ENCODE results near the gene RASGRF1.

Gene RASGRF1

DNA sequence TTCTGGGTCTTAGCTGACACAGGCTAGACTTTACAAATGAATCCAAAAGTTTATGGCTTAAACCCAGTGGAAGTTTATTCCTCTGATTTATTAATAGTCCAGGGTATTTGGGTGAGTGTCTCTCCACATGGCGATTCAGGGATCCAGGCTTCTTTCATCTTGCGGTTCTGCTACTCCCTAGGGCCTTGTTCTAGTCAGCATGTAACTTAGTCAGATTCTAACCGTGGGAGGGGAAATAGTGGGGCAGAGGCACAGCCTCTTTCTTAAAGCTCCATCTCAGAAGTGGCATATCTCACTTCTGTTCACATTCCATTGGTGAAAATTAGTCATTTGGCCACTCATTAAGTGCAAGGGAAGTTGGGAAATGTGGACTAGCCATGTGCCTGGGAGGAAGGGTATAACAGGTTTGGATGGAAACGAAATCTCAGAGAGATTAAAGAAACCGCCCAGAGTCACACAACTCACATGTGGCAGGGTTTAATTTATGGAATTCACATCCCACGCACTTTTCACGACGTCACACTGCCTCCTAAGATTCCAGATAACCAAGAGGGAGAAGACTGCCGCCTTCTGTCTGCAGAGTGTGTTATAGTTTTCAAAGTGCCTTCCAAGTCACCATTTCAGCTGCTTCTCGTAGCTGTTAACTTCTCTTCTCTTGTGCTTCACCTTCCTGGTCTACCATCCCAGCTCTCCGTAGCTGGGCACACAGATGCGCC is 11.4 kb upstream of the RASGRF1 start:
- DNase-seq (ENCODE audit: low spot score): no peak

DNA sequence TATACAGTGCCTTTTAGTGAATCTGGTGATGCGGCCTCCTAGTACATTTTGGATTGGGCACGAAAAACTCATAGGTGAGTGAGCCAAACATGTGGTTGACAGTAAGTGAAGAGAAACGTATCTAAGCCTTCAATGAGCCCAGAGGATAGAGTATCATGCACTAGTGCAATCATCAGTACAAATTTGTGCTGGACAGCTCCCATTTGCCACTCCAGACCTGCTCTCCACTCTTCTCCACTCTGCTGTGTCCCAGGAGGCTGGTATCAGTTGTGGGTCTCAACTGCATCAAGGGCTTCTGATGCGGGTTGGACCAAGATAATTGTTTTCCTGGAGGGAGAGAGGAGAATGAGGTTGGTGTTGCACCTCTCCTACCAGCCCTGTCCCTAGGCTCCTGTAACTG is 9.1 kb upstream of the RASGRF1 start:
- DNase-seq (ENCODE audit: low spot score): no peak

DNA sequence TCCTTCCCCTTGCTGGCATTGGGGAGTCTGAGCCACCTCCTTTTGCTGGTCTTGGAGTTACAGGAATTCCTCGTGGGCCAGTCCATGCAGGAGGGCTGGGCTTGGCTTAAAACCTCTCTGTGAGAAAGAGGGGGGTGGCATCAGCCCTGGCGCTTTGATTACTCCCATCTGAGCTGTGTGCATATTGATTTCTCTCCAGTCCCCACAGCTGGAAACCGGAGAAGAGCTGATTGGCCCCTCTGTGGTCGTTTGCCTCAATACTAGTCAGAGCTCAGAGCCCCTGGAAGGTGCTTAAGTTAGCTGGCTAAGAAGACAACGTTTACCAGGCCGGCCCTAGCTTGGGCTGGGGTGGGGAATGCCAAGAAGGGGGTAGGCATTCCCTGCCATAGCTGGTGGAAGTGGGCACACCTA is 4.0 kb upstream of the RASGRF1 start:
- DNase-seq (ENCODE audit: low spot score): no peak

DNA sequence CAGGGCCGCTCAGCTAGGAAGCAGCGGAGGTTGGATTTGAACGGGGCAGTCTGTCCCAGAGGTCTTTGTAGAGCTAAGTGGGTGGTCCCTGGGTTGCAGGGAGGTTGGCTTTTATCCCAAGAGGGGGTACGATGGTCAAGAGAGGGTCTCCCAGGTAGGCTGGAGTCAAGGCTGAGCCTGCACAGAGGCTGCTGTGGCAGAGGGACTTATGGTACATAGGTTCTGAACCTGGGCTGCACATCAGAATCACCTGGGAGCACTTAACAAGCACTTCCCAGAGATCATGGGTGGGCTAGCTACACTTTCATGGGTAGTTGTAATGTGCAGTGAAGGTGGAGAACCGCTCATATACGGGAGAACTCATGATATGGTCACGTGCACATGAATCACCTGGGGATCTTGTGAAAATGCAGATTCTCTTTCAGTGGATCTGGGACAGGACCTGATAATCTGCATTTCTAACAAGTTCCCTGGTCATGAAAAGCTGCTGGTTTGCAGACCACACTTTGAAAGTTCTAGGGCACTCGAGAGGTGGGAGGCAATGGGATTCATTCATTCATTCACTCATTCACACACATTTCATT is 2.9 kb upstream of the RASGRF1 start:
- no peak for DNase-seq (ENCODE audit: low spot score)

DNA sequence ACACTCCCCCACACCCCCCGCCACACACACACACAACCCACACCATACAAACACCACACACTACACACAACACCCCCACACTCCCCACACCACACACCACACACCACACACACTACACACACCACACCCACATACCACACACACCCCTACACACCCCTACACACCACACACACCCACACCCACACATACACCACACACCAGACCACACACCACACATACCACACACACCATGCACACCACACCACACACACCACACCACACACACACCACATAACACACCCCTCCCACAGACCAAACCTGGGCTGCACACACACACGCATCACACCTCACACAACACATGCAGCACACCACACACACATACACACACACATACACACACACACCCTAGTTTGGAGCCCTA is 1.8 kb upstream of the RASGRF1 start:
- DNase-seq (ENCODE audit: low spot score): no peak

DNA sequence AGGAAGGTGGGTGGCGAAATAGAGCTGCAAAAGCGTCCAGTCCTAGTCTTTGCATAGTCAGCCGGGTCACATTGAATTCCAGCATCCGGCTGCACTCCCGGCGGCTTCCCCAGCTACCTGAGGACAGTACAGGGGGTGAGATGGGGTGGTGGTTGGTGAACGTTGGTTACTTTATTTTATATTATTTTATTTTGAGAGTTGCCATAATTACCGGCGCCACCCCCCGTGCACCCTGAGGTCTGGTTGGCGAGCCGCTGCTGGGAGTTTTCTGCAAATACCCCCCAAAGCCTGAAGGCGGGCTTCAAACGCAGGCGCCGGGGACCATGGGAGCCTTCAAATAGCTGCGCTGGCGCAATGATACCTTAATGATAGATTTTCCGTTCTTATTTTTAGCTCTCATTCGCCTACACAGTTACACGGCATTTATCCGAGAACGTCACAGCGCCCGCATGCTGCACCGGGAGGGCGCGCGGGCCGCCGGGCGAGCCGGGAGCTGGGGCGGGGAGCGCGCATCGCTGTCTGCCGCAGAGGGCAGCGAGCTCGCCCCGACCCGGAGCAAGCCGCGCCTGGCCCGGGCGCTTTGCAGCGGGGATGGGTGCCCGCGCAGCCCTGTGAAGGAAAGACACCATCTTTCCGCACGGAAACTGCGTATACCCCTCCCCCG is 756 bp upstream of the RASGRF1 start:
- no peak for DNase-seq (ENCODE audit: low spot score)

DNA sequence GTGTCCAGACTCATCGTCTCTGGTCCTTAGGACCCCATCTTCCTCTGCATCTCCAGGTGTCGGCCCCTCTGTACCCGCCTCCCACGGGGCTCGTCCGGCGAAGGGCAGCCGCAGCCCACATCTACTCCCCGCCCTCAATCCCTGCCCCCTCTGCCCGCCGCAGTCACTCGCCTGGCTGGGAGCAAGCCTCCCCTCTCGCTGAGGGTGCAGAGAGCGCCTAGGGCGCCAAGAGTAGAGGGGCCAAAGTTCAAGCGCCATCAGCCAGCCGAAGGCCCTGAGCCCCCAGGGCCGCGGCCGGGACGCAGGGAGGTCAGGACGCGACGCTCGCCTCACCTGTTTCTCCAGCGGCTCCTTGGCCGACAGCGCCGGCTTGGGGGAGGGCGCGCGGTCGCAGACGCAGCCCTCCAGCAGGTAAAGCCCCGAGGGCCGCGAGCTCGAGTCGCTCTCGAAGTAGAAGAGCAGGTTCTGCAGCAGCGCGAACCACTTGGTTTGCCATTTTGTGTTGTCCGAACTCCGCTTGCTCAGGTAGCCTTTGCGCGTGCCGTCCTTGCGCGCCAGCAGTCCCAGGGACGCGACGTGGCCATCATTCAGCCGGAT is 592 bp downstream of the RASGRF1 start:
- no peak for DNase-seq (ENCODE audit: low spot score)

DNA sequence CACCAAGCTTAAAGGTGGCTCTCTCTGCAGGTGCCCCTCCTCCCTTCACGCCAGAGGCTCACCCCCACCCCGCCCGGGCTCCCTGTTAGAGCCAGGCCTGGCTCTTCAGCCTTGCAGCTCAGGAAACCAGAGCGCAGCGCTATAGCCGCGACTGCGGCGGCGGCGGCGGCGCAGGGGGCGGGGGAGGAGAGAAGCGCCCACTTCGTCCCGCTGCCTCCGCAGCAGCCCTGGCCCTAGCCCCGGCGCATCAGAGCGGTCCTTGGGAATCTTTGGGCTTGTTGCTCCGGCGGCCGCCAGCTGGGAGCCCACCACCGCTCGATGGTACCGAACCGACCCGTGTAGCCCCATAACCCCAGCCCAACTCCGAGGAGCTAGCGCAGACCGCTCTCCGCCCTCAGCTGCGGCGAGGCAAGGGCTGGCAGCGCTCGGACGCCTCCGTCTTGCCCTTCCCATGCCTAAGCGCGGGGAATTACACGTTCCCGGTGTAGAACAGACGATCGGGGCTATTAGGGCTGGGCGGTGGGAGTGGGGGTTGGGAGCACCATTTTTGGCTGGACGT is 1.2 kb downstream of the RASGRF1 start:
- no peak for DNase-seq (ENCODE audit: low spot score)

DNA sequence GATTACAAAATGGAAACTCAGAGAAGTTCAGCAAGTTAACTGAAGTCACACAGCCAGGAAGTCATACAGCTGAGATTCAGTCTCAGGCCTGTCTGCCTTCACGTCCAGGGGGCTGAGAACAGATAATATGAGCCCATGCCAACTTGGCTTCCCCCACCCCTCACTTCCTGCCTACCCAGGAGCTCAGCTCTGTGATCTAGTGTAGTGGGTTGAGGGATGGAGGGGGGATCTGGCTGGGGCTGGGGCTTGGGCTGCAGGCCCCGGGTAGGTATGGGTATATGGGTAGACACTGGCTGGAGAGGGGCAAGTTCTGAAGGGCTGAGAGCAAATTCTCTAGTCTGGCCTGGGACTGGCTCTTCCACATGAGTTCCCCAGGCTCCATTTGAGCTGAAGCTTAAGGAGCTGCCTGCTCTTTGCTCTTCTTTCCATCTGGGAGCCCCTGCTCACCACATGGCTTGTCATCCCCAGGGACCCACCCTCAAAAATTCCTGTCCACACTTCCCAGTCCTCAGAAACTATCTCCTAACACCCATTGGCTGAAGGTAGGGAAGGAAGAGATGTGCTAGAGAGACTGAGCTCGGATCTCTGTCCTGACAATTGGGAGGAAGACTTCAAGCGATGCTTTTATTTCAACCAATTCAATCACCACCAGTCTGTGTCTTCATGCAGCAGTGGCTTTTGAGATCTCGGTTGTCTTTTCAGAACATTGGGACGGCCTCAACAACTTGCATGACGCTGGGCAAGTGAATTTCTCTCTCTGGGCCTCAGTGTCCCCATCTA is 2.0 kb downstream of the RASGRF1 start:
- no peak for DNase-seq (ENCODE audit: low spot score)

DNA sequence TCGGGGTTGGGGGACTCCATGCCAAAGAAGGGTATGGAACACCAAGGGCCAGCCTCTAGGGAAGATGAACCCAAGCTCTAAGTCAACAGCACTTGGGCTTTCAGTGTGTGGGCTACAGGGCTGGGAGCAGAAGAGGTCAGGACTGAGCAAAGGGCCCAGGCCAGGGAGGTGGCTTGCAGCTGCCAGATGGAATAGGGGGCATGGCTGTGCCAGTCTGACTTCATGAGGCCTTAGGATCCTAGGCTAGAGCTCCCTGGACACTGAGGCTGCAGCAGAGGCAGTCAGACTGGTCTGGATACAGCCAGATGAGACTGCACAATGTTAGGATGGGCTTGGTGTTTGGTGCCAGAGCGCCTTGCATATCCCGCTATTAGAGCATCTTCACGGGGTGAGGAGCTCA is 3.8 kb downstream of the RASGRF1 start:
- DNase-seq (ENCODE audit: low spot score): no peak

DNA sequence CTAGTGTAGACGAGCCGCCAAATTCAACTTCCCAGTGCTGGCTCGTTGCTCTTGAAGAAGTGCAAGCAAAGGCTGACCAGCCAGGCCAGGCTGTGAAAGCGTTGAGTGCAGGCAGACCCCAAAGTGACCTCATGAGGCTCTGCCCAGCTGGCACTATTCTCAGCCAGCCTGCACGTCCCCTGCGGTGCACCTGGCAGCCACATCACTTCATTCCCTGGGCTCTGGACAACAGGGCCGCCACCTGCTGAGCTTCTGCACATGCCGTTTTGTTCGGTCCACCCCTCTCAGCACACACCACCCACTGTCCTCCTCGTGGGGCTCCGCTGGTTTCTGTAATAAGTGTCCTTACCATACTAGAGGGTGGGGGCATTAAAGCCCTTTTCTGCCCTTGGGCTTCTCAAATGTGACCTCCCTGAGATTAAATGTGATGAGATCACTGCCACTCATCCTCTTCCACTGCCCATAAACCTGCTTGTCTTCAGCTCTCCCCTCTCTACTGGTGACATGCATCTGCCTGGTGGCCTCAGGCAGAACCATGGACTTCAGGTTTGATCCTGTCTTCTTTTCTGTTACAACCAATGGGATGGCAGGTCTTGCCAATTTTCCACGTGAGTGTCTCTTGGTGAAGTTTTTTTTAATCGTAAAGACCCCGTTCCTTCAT is 6.1 kb downstream of the RASGRF1 start:
- DNase-seq (ENCODE audit: low spot score): no peak

DNA sequence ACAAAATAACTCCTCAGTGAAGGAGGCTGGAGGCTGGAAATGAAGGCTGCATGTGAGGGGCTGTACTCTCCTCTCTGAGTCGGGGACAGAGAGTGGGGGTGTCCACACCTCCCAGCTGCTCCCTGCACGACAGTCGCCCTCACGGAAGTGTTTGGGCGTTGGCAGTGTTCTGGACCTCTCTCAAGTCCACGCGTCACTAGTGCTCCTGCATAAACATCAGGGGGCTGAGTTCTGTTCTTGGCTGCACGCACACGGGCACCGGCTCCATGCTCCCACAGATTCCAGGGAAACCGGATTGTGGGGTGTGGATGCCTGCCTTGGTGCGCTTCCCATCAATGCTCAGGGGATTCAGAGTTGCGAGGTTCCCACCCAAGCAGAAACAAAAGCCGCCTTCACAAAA is 7.4 kb downstream of the RASGRF1 start:
- DNase-seq (ENCODE audit: low spot score): no peak

DNA sequence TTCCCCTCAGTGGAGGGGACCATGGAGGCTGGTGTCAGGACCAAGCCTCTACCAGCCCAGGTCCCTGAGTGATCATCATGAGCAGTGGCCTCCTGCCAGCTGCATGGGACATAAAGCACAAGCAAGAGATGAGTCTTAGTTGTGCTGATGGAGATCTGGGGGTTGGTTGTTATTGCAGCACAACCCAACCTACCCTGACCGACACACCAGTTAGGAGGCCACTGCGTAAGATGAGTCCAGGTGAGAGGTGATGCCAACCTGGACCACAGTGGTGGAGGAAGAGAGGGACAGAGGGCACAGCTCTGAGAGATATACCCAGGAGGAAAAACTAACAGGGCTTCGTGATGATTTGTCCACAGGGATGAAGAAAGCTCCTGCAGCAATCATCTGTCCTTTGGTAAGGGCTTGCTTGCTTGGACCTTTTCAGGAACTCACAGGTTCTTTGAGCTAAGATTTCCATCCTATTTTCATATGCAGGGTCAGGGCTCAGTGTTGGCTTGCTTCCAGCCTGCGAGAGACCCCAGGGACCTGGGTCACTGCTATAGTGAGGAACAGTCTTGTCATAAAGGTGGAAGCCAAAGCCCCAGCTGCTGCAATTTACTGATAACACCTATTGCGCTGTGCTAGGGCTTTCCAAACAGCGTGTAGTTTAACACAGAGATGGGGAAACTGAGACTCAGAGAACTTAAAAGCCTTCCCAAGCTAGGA is 8.1 kb downstream of the RASGRF1 start:
- no peak for DNase-seq (ENCODE audit: low spot score)

DNA sequence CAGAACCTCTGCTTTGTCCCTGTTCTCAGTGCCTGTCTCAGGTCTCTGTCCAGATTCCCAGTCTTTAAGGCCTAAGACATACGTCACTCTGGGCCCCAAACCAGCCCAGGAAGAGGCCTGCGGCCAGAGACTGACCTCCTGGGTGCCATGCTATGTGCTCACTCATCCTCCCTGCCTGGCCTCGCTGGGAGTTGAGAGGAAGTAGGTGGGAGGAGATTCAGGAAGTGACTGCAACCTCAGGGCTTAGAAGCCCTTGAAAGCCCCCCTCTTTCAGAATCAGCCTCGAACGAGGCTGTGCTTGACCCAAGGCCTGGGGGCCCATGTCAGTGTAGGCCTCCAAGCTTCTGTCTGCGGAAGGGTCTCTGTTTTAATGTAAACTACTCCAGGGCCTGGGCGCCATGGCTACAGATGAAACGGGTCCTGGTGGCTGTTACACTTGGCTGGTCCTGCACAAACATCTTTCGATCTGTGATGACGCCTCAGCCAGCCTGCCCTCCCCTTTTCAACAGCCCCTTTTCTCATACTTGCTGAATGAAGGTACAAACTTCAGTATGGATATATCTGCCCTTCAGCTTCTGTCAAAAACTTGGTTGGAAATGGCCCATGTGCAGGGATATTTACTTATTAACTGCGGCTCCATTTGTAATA is 11.7 kb downstream of the RASGRF1 start:
- no peak for DNase-seq (ENCODE audit: low spot score)

DNA sequence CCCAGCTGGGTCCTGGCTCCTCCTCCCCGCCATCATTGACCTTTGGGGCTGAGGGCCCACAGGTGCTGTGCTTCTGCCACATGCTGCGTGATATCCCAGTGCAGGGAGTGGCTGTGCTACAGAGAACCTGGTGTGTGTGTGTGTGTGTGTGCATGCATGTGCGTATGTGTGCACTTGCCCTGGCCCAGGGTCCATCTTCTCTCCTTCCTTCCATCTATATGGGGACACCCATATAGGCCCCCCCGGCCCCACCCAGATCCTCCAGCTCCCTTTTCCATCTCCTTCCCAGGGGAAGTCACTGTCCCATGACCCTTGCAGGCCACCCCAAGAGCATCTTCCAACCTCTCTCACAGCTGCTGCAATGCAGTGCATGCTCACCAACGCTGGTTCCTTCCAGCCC is 12.6 kb downstream of the RASGRF1 start:
- no peak for DNase-seq (ENCODE audit: low spot score)

DNA sequence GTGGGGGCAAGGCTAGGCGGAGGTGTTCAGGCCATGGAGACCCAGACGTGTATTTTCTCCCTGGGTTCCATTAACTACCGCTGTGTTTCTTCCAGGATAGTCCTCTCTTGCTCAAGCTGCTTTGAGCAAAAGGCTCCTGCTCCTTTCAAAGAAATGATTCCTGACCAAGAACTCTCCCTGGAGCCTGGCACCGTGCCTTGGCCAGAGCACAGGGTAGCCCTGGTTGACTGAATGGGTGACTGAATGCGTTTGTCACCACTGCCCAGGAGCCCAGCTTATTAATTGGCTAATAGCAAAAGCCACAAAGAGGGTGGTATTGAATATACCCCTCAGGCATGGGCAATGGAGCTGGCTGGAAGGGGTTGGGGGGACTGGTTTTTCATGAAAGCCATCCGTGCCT is 13.9 kb downstream of the RASGRF1 start:
- DNase-seq (ENCODE audit: low spot score): no peak

DNA sequence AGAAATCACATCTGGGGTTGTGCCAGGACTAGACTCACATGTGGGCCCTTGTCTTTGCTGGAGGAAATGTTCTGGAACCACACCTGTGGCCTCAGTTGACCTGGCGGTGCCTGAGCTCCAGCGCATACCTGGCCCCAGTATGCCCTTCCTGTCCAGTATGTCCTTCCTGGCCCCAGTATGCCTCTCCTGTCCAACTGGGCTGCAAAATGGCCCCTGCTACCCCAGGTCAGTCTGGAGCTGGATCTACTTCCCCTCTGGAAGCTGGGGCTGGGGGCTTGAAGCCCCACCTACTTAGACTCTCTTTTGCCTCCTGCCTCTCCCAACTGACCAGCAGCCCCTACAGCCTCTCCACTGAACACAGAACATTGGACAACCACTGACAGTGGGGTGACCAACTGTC is 15.3 kb downstream of the RASGRF1 start:
- no peak for DNase-seq (ENCODE audit: low spot score)

DNA sequence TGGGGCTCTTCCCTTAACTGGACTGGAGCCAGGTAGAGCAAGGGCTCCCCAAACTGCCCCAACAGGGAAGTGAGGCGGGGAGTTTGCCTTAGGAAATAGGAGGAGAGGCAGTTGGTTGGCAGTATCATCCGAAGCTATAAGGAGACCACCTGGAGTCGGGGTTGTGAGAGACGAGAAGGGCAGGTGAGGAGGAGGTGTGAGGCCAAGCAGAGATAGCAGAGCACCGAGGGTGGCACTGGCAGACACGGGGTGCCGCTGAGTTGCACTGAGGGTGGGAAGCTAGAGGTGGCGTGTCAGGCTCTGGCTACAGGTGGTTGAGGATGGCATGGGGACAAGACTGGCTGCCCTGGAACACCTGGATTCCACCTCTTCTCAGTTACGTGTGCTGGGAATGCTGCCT is 17.2 kb downstream of the RASGRF1 start:
- DNase-seq (ENCODE audit: low spot score): no peak

DNA sequence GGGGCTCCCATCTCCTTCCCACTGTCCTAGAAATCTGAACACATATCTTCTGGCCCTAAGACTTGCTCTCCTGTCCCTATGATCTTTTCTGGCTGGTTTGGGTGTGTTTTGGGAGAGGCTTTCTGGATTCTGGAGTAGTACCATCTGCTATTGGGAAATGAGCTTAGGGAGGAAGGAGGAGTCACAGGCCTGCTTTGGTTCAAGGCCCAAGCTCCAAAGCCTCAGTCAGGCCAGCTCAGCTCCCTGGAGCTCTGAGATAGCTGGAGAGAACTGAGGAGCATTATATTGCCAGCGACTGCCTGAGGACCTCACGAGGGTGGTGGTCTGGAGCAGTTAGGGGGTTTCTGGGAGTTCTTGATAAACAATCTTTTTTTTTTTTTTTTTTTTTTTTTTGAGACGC is 18.7 kb downstream of the RASGRF1 start:
- no peak for DNase-seq (ENCODE audit: low spot score)

DNA sequence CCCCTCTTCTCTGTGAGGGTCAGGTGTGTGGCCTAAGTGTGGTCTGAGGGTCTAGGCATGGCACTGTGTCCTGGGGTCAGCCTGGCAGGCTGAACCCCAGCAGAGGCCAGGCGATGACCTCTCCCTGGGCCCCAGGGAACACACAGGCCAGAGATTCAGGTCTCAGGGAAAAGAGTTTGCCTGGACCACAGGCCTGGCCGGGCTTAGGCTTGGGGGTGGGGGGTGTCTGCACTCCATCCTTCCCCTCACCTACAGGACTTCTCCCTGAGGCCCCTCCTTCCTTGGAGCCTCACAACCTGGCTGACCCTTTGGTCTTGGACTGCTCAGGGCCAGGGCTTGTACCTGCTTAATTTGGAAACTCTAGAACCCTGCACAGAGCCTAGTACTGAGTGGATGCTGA is 21.8 kb downstream of the RASGRF1 start:
- DNase-seq (ENCODE audit: low spot score): no peak
